SIG-M5 (cell line): ENCODE measurements around the gene ATXN1.
"Not testable (repeated sequence)": the region's sequence is repeated elsewhere in the genome, so short reads cannot be mapped to it uniquely, and the experiment has no call there.

Experiments used
- DNase-seq: peaks from one replicate; lab custom pipeline; 2025; lab: John Stamatoyannopoulos, UW

Gene ATXN1

GRCh38 chr6:16473908-16474771 is 287.1 kb downstream of the ATXN1 start:
- DNase-seq, result no peak

- no peak for DNase-seq
These were observed 287.9 kb downstream of the ATXN1 start for GRCh38 chr6:16473184-16473907.

GRCh38 chr6:16472349-16473069 is 288.8 kb downstream of the ATXN1 start:
- no peak for DNase-seq

- DNase-seq, result no peak
These were observed 289.4 kb downstream of the ATXN1 start for GRCh38 chr6:16471910-16472297.

- DNase-seq, result no peak
These were observed 289.9 kb downstream of the ATXN1 start for GRCh38 chr6:16471222-16471909.

- no peak for DNase-seq
These were observed 290.6 kb downstream of the ATXN1 start for GRCh38 chr6:16470502-16471221.

- DNase-seq, result no peak
These were observed 292.2 kb downstream of the ATXN1 start for GRCh38 chr6:16468991-16469615.

- no peak for DNase-seq
These were observed 294.3 kb downstream of the ATXN1 start for GRCh38 chr6:16466800-16467553.

GRCh38 chr6:16464045-16464444 is 297.2 kb downstream of the ATXN1 start:
- no peak for DNase-seq

- DNase-seq, result not testable (repeated sequence)
These were observed 298.0 kb downstream of the ATXN1 start for GRCh38 chr6:16463246-16463645.

- no peak for DNase-seq
These were observed 299.8 kb downstream of the ATXN1 start for GRCh38 chr6:16461491-16461890.

GRCh38 chr6:16459472-16459871 is 301.8 kb downstream of the ATXN1 start:
- DNase-seq, result not testable (repeated sequence)

GRCh38 chr6:16452348-16452747 is 308.9 kb downstream of the ATXN1 start:
- DNase-seq, result no peak

- no peak for DNase-seq
These were observed 310.4 kb downstream of the ATXN1 start for GRCh38 chr6:16450821-16451220.

- no peak for DNase-seq
These were observed 311.0 kb downstream of the ATXN1 start for GRCh38 chr6:16450285-16450684.

GRCh38 chr6:16446273-16446672 is 315.0 kb downstream of the ATXN1 start:
- DNase-seq, result no peak

- DNase-seq, result no peak
These were observed 319.2 kb downstream of the ATXN1 start for GRCh38 chr6:16442031-16442430.

- DNase-seq, result no peak
These were observed 320.0 kb downstream of the ATXN1 start for GRCh38 chr6:16441262-16441661.

GRCh38 chr6:16440636-16441212 is 320.5 kb downstream of the ATXN1 start:
- DNase-seq, result no peak
